ENCODE measurements around the gene SPRN.
"Not testable (repeated sequence)": the region's sequence is repeated elsewhere in the genome, so short reads cannot be mapped to it uniquely, and the experiment has no call there.

The SPRN gene

DNA sequence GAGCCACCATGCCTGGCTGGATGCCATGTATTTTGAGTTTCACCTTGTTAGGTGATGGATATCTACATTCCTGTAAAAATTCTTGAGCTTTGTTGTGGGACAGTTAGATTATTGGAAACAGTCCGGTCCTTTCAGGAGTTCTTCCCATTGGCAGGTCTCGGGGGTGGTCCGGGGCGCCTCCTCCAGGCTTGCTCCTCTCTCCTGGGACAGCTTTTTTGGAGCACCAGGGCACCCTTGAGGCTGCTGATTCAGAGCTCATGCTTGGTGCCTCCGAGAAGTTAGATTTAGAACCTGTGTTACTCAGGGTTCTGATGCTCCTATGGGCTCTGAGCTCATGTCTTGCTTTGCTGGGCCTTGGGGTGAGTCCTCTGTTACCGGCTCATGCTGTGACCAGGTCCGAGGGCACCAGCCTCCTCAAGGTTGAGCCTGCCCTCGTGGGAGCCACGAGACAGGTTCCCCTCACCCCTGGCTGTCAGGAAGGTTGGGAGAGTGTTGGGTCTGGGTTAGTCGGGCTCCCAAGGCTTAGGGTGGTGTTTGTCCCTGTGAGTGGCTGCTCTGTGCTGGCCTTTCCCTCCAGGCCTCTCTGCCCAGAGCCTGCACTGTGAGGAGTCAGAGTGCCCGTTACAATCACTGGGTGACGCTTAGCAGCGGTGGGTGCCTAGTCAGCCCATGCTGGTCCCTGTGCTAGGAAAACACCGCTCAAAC is 6.0 kb downstream of the SPRN start:
- H3K36me3 ChIP-seq (ENCODE audit: control insufficient read depth in 2 of 2, insufficient read depth in 2 of 2, low read length in 2 of 2), result peaks cover 5 to 21% of the 10 kb centered on the region in 2 donors
- H3K9me3 ChIP-seq (ENCODE audit: control insufficient read depth in 2 of 2, low read length in 2 of 2), result no peaks in the 10 kb centered on the region
- no peak overlapping the region for H3K4me3 ChIP-seq (ENCODE audit: low read length in 2 of 2)
- H3K4me1 ChIP-seq (ENCODE audit: control insufficient read depth, insufficient read depth, low read length), result no peaks in the 10 kb centered on the region
- H3K27ac ChIP-seq (ENCODE audit: low read length), result no peak overlapping the region
- H3K27me3 ChIP-seq (ENCODE audit: control insufficient read depth in 1 of 2, insufficient read depth in 2 of 2, low read length in 2 of 2), result peaks cover 2 to 4% of the 10 kb centered on the region in 2 donors
- H3K9ac ChIP-seq (ENCODE audit: low read length in 2 of 2), result no peak overlapping the region

DNA sequence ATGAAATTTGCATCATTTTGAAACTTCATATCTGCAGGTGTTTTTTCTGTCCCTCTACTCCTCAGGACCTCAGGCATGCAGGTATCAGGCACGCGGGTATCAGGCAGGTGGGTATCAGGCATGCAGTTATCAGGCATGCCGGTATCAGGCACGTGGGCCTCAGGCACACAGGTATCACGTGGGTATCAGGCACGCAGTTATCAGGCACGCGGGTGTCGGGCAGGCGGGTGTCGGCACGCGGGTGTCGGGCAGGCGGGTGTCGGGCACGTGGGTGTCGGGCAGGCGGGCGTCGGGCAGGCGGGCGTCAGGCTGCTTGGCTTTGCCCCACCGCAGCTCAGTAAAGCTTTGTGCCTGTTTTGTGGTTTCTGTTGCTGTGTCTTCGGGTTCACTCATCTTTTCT is 8.7 kb downstream of the SPRN start:
- no peak overlapping the region for H3K4me3 ChIP-seq (ENCODE audit: low read length in 2 of 2)

DNA sequence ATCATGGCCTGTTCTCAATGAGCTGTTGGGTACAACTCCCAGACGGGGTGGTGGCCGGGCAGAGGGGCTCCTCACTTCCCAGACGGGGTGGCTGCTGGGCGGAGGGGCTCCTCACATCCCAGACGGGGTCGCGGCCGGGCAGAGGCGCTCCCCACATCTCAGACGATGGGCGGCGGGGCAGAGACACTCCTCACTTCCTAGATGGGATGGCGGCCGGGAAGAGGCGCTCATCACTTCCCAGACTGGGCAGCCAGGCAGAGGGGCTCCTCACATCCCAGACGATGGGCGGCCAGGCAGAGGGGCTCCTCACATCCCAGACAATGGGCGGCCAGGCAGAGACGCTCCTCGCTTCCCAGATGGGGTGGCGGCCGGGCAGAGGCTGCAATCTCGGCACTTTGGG is 10.0 kb downstream of the SPRN start:
- not testable (repeated sequence) for H3K9me3 ChIP-seq (ENCODE audit: control insufficient read depth in 2 of 2, low read length in 2 of 2)

More for the DNA sequence above, 8.7 kb downstream of the SPRN start:
- Histone ChIP-seq H3K27ac (ENCODE audit: low read length) (no peak overlapping the region), H3K9ac (ENCODE audit: low read length in 2 of 2) (no peak overlapping the region), H3K4me1 (ENCODE audit: control insufficient read depth, insufficient read depth, low read length) (no peaks in the 10 kb centered on the region), H3K9me3 (ENCODE audit: control insufficient read depth in 2 of 2, low read length in 2 of 2) (peaks cover 4 to 6% of the 10 kb centered on the region in 2 donors), H3K27me3 (ENCODE audit: control insufficient read depth in 1 of 2, insufficient read depth in 2 of 2, low read length in 2 of 2) (no peaks in the 10 kb centered on the region), H3K36me3 (ENCODE audit: control insufficient read depth in 2 of 2, insufficient read depth in 2 of 2, low read length in 2 of 2) (peaks cover 8 to 26% of the 10 kb centered on the region in 2 donors)

DNA sequence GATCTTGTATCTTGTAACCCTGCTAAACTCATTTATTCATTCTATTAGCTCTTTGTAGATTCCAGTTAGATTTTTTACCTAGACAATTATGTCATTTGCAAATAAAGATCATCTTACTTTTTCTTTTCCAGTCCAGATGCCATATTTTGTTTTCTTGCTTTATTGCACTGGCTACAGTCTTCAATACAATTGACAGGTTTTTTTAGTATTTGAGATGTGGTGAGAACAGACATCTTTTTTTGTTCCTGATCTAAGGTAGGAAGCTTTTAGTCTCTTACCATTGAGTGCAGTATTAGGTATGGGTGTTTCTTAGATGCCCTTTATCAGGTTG is 12.1 kb downstream of the SPRN start:
- Histone ChIP-seq H3K4me1 (ENCODE audit: control insufficient read depth, insufficient read depth, low read length) (no peaks in the 10 kb centered on the region), H3K27ac (ENCODE audit: low read length) (no peak overlapping the region), H3K36me3 (ENCODE audit: control insufficient read depth in 2 of 2, insufficient read depth in 2 of 2, low read length in 2 of 2) (peaks cover 13 to 16% of the 10 kb centered on the region in 2 donors), H3K4me3 (ENCODE audit: low read length in 2 of 2) (no peak overlapping the region), H3K9ac (ENCODE audit: low read length in 2 of 2) (no peak overlapping the region), H3K9me3 (ENCODE audit: control insufficient read depth in 2 of 2, low read length in 2 of 2) (peaks cover 4 to 6% of the 10 kb centered on the region in 2 donors), H3K27me3 (ENCODE audit: control insufficient read depth in 1 of 2, insufficient read depth in 2 of 2, low read length in 2 of 2) (no peaks in the 10 kb centered on the region)

More for the DNA sequence above, 10.0 kb downstream of the SPRN start:
- not testable (repeated sequence) for H3K4me1 ChIP-seq (ENCODE audit: control insufficient read depth, insufficient read depth, low read length); H3K4me3 ChIP-seq (ENCODE audit: low read length in 2 of 2); H3K27ac ChIP-seq (ENCODE audit: low read length); H3K9ac ChIP-seq (ENCODE audit: low read length in 2 of 2); H3K27me3 ChIP-seq (ENCODE audit: control insufficient read depth in 1 of 2, insufficient read depth in 2 of 2, low read length in 2 of 2)
- H3K36me3 ChIP-seq (ENCODE audit: control insufficient read depth in 2 of 2, insufficient read depth in 2 of 2, low read length in 2 of 2), result peaks cover 13 to 19% of the 10 kb centered on the region in 2 donors

GRCh38 chr10:133411523-133412380 is 12.7 kb downstream of the SPRN start:
- peaks cover 4 to 6% of the 10 kb centered on the region in 2 donors for H3K9me3 ChIP-seq (ENCODE audit: control insufficient read depth in 2 of 2, low read length in 2 of 2)
- H3K27me3 ChIP-seq (ENCODE audit: control insufficient read depth in 1 of 2, insufficient read depth in 2 of 2, low read length in 2 of 2), result no peaks in the 10 kb centered on the region
- no peaks in the 10 kb centered on the region for H3K4me1 ChIP-seq (ENCODE audit: control insufficient read depth, insufficient read depth, low read length)
- no peak overlapping the region for H3K4me3 ChIP-seq (ENCODE audit: low read length in 2 of 2)
- no peak overlapping the region for H3K27ac ChIP-seq (ENCODE audit: low read length)
- H3K9ac ChIP-seq (ENCODE audit: low read length in 2 of 2), result no peak overlapping the region
- H3K36me3 ChIP-seq (ENCODE audit: control insufficient read depth in 2 of 2, insufficient read depth in 2 of 2, low read length in 2 of 2), result peaks cover 13 to 16% of the 10 kb centered on the region in 2 donors

GRCh38 chr10:133405844-133406527 is 18.4 kb downstream of the SPRN start:
- no peak overlapping the region for H3K4me3 ChIP-seq (ENCODE audit: low read length in 2 of 2)
- peaks cover 29 to 35% of the 10 kb centered on the region in 2 donors for H3K36me3 ChIP-seq (ENCODE audit: control insufficient read depth in 2 of 2, insufficient read depth in 2 of 2, low read length in 2 of 2)
- H3K27ac ChIP-seq (ENCODE audit: low read length), result no peak overlapping the region
- H3K9ac ChIP-seq (ENCODE audit: low read length in 2 of 2), result no peak overlapping the region
- no peaks in the 10 kb centered on the region for H3K9me3 ChIP-seq (ENCODE audit: control insufficient read depth in 2 of 2, low read length in 2 of 2)
- H3K4me1 ChIP-seq (ENCODE audit: control insufficient read depth, insufficient read depth, low read length), result no peaks in the 10 kb centered on the region
- H3K27me3 ChIP-seq (ENCODE audit: control insufficient read depth in 1 of 2, insufficient read depth in 2 of 2, low read length in 2 of 2), result no peaks in the 10 kb centered on the region

GRCh38 chr10:133405272-133405671 is 19.2 kb downstream of the SPRN start:
- no peak overlapping the region for H3K9ac ChIP-seq (ENCODE audit: low read length in 2 of 2)
- no peaks in the 10 kb centered on the region for H3K27me3 ChIP-seq (ENCODE audit: control insufficient read depth in 1 of 2, insufficient read depth in 2 of 2, low read length in 2 of 2)
- no peak overlapping the region for H3K27ac ChIP-seq (ENCODE audit: low read length)
- peaks cover 28 to 35% of the 10 kb centered on the region in 2 donors for H3K36me3 ChIP-seq (ENCODE audit: control insufficient read depth in 2 of 2, insufficient read depth in 2 of 2, low read length in 2 of 2)
- no peaks in the 10 kb centered on the region for H3K4me1 ChIP-seq (ENCODE audit: control insufficient read depth, insufficient read depth, low read length)
- H3K4me3 ChIP-seq (ENCODE audit: low read length in 2 of 2), result no peak overlapping the region
- H3K9me3 ChIP-seq (ENCODE audit: control insufficient read depth in 2 of 2, low read length in 2 of 2), result no peaks in the 10 kb centered on the region

GRCh38 chr10:133403784-133404183 is 20.6 kb downstream of the SPRN start:
- Histone ChIP-seq H3K36me3 (ENCODE audit: control insufficient read depth in 2 of 2, insufficient read depth in 2 of 2, low read length in 2 of 2) (peaks cover 33 to 38% of the 10 kb centered on the region in 2 donors), H3K27me3 (ENCODE audit: control insufficient read depth in 1 of 2, insufficient read depth in 2 of 2, low read length in 2 of 2) (no peaks in the 10 kb centered on the region), H3K9ac (ENCODE audit: low read length in 2 of 2) (no peak overlapping the region), H3K4me1 (ENCODE audit: control insufficient read depth, insufficient read depth, low read length) (no peaks in the 10 kb centered on the region), H3K9me3 (ENCODE audit: control insufficient read depth in 2 of 2, low read length in 2 of 2) (no peaks in the 10 kb centered on the region), H3K27ac (ENCODE audit: low read length) (no peak overlapping the region), H3K4me3 (ENCODE audit: low read length in 2 of 2) (no peak overlapping the region)

GRCh38 chr10:133403359-133403758 is 21.1 kb downstream of the SPRN start:
- H3K4me1 ChIP-seq (ENCODE audit: control insufficient read depth, insufficient read depth, low read length), result no peaks in the 10 kb centered on the region
- no peak overlapping the region for H3K4me3 ChIP-seq (ENCODE audit: low read length in 2 of 2)
- H3K9ac ChIP-seq (ENCODE audit: low read length in 2 of 2), result no peak overlapping the region
- no peaks in the 10 kb centered on the region for H3K27me3 ChIP-seq (ENCODE audit: control insufficient read depth in 1 of 2, insufficient read depth in 2 of 2, low read length in 2 of 2)
- no peak overlapping the region for H3K27ac ChIP-seq (ENCODE audit: low read length)
- H3K9me3 ChIP-seq (ENCODE audit: control insufficient read depth in 2 of 2, low read length in 2 of 2), result no peaks in the 10 kb centered on the region
- peaks cover 35 to 42% of the 10 kb centered on the region in 2 donors for H3K36me3 ChIP-seq (ENCODE audit: control insufficient read depth in 2 of 2, insufficient read depth in 2 of 2, low read length in 2 of 2)

- no peak overlapping the region for H3K9ac ChIP-seq (ENCODE audit: low read length in 2 of 2)
- no peaks in the 10 kb centered on the region for H3K4me1 ChIP-seq (ENCODE audit: control insufficient read depth, insufficient read depth, low read length)
- peaks cover 30 to 48% of the 10 kb centered on the region in 2 donors for H3K36me3 ChIP-seq (ENCODE audit: control insufficient read depth in 2 of 2, insufficient read depth in 2 of 2, low read length in 2 of 2)
- no peak overlapping the region for H3K4me3 ChIP-seq (ENCODE audit: low read length in 2 of 2)
- H3K27ac ChIP-seq (ENCODE audit: low read length), result no peak overlapping the region
- H3K9me3 ChIP-seq (ENCODE audit: control insufficient read depth in 2 of 2, low read length in 2 of 2), result no peaks in the 10 kb centered on the region
- no peaks in the 10 kb centered on the region for H3K27me3 ChIP-seq (ENCODE audit: control insufficient read depth in 1 of 2, insufficient read depth in 2 of 2, low read length in 2 of 2)
Observed at GRCh38 chr10:133401981-133402725, 22.3 kb downstream of the SPRN start.
